ENCODE data around the gene KRTAP5-8. TPM values are rescaled to one million over a fixed set of nuclear protein-coding genes. Genes with fewer than 3 reads are reported as not detected.

KRTAP5-8 gene
- total and polyA plus RNA-seq, 2 experiments from 2014 or later = not detected

GRCh38 chr11:71548120-71548519, 10.3 kb downstream of the KRTAP5-8 start, which contains the start of gene KRTAP5-9 (continued):
- TF ChIP-seq ZNF462 (CRISPR knock-in tag; IDR thresholded peaks at IDR 0.05) (no peak), STAT1 (IDR thresholded peaks at IDR 0.05; ENCODE audit: unreplicated experiment) (no peak), ETS1 (IDR thresholded peaks at IDR 0.05) (no peak), POLR2AphosphoS5 (IDR thresholded peaks at IDR 0.05; ENCODE audit: low read depth) (no peak)

GRCh38 chr11:71548716-71549151, 10.9 kb downstream of the KRTAP5-8 start:
- Mint-ChIP-seq H3K4me3 (no peak overlapping the region), H3K36me3 (ENCODE audit: low read depth) (peaks cover 9% of the 10 kb centered on the region; the same call in 2 of the 3 replicates), H3K27ac (no peak overlapping the region), H3K4me1 (peaks cover 17% of the 10 kb centered on the region), H3K27me3 (ENCODE audit: insufficient read depth, low read depth, poor library complexity) (peaks cover 2% of the 10 kb centered on the region), H3K9me3 (peaks cover 9% of the 10 kb centered on the region; the same call in 2 of the 3 replicates)
- no peaks in the 10 kb centered on the region for H3F3A ChIP-seq (replicated peaks; ENCODE audit: low read depth)
- no peak for ATAC-seq
- no peak overlapping the region for H3K4me2 ChIP-seq
- DNase-seq (ENCODE audit: low spot score) = no peak
- H3K36me3 ChIP-seq (ENCODE audit: insufficient read depth) = no peaks in the 10 kb centered on the region
- peaks cover 10% of the 10 kb centered on the region; the same call in 1 of the 2 replicates for H3K4me1 ChIP-seq (ENCODE audit: insufficient read depth)
- H3K79me2 ChIP-seq (replicated peaks; ENCODE audit: insufficient read depth) = no peaks in the 10 kb centered on the region
- H4K20me1 ChIP-seq (replicated peaks; ENCODE audit: insufficient read depth) = no peaks in the 10 kb centered on the region
- H3K27ac ChIP-seq (ENCODE audit: low read depth) = no peak overlapping the region
- H3K4me3 ChIP-seq = no peak overlapping the region
- peaks cover 6% of the 10 kb centered on the region; the same call in 1 of the 2 replicates for H3K9me2 ChIP-seq (ENCODE audit: insufficient read depth)
- H3K27me3 ChIP-seq (ENCODE audit: insufficient read depth) = no peaks in the 10 kb centered on the region
- TF ChIP-seq ZNF331 (CRISPR knock-in tag; IDR thresholded peaks at IDR 0.05; ENCODE audit: low read depth) = no peak
- TF ChIP-seq ZNF114 (CRISPR knock-in tag; IDR thresholded peaks at IDR 0.05) = no peak
- no peak for TF ChIP-seq REST (IDR thresholded peaks at IDR 0.05; ENCODE audit: unreplicated experiment)
- no peak for TF ChIP-seq EZH2phosphoT487 (IDR thresholded peaks at IDR 0.05; ENCODE audit: unreplicated experiment)
- no peak overlapping the region for H2AFZ ChIP-seq
